ENCODE measurements around the gene TCEA2.

Gene TCEA2

DNA sequence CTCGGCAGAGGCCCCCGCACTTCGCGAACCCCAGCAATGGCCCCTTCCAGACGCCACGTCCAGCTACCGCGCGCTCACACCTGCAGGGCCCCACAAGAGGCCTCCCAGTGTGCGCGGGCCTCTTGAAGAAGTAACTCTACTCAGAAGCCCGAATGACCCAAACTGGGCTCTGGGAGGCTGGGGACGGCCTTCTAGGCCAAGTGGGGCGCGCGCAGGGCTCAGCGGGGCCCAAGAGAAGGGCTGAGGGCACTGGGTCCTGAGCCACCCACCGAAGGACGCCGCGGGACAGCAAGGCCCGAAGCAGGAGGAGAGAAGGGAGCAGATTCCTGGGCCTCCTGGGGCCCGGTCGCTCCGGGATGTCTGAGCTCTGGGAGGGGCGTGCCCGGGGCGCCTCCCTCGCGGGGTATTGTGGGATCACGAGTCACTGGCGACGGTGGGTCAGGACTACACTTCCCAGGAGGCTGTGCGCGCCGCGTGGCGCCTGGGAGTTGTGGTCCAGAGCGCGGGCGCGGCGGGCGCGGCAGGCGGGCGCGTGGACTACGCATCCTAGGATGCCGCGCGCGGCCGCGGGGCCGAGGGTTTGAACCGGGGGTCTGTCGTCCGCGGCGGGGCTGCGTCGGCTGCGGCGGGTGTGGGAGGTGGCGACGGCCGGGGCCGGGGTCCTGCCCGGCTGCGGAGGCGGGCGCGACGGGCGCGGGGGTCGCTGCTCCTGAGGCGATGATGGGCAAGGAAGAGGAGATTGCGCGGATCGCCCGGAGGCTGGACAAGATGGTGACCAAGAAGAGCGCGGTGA is at the start of gene TCEA2:
TCEA2 (plus strand) TSS at position 603 of the 793 bp plus-strand sequence; CDS start at position 718, 115 bp downstream.
- peak; percentile 92 for DNase-seq

DNA sequence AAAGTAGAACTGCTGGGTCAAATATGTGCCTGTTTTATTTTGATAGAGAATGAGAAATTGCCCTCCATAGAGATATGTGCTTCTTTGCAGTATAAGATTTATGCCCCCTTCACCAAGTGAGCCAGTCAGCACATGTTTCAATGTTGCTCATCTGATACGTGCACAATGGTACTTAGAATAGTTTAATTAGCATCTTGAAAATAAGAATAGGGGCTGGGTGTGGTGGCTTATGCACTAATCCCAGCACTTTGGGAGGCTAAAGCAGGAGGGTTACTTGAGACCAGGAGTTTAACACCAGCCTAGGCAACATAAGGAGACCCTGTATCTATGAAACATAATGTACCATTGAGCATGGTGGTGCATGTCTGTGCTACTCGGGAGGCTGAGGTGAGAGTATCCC is 47.4 kb upstream of the TCEA2 start:
- no peak for DNase-seq

DNA sequence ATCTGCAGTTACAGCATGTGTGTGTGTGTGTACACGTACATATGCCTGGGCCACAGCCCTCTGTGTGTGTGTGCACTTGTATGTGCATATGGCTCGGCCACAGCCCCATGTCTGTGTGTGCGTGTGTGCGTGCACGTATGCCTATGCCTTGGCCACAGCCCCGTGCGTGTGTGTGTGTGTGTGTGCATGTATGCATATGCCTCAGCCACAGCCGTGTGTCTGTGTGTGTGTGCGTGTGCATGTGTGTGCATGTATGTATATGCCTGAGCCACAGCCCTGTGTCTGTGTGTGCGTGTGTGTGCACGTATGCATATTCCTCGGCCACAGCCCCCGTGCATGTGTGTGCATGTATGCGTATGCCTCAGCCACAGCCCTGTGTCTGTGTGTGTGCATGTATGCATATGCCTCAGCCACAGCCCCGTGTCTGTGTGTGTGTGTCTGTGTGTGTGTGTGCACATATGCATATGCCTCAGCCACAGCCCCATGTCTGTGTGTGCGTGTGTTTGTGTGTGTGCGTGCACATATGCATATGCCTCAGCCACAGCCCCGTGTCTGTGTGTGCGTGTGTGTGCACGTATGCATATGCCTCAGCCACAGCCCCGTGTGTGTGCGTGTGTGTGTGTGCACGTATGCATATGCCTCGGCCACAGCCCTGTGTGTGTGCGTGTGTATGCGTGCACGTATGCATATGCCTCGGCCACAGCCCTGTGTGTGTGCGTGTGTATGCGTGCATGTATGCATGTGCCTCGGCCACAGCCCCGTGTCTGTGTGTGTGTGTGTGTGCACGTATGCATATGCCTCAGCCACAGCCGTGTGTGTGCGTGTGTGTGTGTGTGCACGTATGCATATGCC is 41.6 kb upstream of the TCEA2 start:
- DNase-seq: no peak

DNA sequence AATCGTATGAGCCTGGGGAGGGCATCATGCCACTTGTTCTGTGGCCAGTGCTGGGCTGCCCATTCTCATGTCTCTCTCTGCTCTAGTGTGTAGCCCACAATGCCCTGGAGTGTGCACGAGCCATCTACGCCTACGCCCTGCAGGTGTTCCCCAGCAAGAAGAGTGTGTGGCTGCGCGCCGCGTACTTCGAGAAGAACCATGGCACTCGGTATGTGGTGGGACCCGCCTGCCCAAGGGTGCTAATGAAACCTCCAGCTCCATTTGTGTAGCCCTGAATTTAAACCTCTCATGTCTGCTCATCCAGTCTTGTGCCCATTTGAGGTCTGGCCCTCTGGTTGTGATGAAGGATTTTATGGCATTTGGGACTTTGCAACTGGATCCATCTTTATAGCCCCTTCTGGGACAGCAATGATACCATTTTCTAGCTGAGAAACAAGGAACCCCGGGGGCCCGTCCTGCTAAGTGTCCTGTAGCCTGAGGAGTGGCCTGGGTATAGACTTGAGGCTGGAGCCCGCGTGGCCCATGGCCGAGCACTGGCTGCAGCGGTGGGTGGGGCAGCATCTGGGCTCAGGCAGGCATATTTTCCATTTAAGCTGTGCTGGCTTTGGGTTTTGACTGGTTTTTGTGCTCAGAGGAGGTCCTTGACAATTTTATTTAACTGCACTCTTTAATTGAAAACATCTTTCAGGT is 40.2 kb upstream of the TCEA2 start:
- no peak for DNase-seq

DNA sequence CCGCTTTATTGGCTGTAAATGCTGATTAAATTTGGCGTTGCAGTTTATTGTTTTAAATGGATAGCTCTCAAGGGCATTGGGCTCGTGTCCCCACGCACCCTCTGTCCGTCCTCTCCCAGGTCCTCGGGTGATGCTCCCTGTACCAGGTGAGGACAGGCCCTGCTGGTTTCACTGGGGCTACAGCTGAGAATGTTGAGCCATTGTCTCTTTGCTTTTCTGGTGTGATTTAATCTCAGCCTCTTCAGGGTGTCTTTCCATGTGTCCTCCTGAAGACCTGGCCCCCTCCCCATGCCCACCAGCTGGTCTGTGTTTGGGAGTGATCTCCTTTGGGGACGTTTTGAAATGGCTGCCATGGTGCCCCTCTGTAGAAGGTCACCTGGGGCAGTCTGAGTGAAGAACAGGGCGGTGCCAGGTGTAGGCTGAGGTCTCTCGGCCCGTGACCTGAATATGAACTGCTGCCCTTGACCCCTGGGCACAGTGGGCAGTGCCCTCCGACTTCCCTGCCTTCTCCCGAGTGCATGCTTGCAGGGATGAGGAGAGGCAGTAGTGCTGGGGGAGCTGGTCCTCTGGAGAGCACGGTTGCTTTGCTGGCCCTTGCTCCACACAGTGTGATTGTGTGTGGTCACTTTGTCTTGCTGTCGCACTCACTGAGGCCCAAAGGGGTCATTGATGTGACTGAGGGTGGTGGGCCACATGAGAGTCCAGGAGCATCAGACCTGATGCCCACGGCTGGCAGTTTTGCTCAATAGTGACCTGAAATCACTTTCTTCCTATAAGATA is 39.4 kb upstream of the TCEA2 start:
- DNase-seq: no peak

DNA sequence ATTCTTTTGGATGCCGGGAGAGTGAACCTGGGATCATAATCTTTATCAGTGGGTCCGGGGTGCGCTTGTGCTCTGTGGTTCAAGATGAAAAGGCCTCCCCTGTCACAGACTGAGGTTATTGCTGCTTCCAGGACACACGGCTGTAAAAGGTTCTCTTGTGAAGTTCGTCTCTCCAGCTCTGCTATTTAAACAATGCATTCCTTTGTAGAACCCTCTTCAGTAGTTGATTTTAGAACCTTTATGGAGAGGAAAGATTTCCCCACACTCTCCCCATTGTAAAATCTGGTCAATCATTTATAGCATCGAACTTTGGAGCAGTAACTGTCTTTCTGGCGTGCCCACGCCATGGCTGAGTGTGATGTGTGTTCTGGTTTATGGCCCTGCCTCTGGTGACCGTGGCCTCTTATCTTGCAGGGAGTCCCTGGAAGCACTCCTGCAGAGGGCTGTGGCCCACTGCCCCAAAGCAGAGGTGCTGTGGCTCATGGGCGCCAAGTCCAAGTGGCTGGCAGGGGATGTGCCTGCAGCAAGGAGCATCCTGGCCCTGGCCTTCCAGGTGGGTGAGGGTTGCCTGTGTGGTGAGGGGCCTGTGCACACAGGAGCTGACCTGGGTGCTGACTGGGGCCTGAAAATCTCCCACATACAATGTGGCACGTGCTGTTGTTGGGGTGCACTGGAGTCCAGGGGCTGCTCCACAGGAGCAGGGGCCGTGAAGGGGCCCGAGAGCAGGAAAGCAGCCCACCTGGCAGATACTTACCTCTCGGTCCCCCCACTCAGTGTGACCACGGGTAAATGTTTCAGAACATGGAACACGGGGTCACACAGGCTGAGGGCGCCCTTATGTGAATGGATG is 38.6 kb upstream of the TCEA2 start:
- DNase-seq: no peak

DNA sequence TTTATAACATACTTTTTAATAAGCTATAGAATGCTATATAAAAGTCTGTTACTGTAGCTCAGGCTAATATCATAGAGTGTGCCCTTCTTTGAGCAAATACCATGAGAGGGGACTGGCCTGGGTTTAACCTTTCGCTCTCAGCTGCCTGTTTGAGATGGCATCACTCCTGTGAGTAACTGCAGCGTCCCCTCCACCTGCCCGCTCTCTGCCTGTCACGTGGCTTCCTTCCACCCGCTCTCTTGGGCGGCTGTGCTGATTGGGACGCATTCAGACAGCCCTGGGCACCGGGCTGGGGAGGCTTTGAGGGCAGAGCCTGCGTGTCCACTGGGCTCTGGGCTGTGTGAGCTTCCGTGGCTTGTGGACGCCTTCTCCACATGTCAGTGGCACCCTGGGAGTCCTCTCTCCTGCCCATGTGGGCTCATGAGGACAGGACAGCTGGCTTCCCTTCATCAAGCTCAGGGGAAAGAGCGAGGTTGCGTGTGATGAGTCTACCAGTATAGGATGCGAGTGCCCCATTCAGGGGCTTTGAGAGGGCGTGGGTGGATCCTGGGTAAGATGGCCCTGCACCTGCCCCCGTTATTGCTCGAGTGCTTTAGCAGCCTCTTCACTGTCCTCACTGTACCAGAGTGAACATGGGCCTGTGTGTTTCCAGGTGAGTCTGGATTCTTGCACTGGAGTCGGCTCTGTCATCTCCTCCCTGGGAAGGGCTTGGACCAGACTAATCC is 37.7 kb upstream of the TCEA2 start:
- no peak for DNase-seq

DNA sequence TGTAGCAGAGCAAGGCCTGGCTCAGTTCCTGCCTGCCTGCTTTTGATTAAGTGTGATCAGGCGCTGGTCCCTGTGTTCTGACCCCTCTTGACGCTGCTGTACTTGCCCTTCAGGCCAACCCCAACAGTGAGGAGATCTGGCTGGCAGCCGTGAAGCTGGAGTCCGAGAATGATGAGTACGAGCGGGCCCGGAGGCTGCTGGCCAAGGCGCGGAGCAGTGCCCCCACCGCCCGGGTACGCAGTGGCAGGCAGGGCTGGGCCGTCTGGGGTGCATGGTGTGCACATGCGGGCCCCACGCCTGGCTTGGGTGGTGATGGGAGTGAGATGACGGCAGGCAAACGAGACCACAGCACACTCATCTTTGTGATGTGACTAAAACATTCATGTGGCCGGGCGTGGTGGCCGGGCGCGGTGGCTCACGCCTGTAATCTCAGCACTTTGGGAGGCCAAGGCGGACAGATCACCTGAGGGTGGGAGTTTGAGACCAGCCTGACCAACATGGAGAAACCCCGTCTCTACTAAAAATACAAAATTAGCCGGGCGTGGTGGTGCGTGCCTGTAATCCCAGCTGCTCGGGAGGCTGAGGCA is 37.1 kb upstream of the TCEA2 start:
- DNase-seq: no peak

DNA sequence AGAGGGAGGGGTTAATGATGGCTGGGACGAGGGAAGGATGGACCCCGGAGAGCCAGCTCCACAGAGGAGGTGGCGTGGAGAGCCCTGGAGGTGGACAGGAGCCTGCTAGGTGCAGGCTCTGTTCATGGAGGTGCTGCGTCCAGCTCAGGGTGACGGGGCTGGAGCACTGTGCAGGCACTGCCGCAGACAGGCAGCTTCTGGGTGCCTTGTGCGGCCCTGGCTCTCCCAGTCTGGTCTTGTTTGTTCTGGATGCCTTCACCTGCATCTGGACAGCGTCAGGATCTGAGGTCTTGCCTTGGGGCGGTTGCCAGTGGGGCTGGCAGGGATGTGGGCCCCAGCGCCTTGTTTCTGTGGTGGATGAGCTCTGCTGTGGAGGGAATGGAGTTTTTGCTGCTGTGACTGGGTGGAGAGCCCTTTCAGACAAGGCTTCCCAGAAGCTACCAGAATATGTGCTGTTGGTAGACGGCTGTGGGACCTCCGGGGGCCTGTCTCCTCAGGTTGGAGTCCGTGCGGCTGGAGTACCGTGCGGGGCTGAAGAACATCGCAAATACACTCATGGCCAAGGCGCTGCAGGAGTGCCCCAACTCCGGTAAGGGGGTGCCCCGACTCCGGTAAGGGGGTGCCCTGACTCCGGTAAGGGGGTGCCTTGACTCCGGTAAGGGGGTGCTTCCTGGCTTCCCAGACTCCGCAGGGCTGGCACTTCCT is 34.9 kb upstream of the TCEA2 start:
- DNase-seq: no peak

DNA sequence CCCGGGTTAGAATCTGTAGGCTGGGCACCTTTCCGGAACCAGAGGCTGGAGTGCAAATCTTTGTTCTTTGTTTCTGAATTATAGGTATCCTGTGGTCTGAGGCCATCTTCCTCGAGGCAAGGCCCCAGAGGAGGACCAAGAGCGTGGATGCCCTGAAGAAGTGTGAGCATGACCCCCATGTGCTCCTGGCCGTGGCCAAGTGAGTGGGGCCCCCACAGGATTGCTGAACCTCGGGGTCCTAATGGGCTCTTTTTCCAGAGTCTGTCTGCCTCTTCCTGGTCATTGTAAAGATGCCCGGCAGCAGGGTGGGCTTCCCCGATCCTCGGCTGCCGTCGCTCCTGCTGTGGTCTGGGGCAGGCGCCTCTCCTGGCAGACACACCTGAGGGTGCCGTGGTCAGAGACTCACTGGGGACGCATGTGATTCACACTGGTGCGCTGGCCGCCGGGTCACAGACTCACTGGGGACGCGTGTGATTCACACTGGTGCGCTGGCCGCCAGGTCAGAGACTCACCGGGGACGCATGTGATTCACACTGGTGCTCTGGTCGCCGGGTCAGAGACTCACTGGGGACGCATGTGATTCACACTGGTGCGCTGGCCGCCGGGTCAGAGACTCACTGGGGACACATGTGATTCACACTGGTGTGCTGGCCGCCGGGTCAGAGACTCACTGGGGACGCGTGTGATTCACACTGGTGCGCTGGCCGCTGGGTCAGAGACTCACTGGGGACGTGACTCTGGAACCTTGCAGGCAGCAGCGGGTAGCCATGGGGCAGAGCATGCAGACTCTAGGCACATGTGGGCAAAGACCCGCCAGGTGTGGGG is 33.5 kb upstream of the TCEA2 start:
- DNase-seq: no peak

DNA sequence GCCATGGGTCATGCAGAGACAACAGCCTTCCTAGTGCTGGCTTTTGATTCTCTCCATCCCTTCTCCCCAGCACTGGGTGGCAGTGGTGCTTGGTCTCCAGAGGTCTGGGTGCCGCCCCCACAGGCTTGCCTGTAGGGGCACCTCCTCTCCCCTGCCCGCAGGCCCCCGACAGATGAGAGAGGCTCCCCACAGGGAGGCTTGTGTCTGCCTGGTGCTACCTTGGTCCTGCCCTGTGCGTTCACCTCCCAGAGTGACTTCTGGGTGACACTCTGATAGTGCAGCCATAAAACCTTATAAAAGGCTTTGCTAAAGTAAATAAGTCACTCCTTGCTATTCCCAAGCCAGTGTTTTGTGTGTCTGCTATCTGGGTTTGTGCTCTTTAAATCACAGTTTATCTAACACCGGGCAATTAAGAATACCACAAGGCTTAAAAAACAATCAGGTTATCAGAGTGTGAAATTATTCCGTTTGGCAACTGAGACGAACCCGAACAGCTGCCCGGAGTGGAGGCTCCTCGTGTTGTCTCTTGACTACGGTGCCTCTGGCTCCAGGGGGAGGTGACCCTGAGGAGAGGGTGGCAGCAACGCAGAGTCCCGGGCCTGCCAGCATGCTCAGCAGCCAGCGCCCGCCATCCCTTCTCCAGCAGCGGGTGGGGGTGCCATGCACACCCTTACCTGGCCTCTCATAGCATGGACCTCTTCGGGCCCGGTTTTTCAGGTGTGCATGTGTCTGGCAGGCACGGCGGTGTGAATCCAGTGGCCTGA is 32.4 kb upstream of the TCEA2 start:
- no peak for DNase-seq

DNA sequence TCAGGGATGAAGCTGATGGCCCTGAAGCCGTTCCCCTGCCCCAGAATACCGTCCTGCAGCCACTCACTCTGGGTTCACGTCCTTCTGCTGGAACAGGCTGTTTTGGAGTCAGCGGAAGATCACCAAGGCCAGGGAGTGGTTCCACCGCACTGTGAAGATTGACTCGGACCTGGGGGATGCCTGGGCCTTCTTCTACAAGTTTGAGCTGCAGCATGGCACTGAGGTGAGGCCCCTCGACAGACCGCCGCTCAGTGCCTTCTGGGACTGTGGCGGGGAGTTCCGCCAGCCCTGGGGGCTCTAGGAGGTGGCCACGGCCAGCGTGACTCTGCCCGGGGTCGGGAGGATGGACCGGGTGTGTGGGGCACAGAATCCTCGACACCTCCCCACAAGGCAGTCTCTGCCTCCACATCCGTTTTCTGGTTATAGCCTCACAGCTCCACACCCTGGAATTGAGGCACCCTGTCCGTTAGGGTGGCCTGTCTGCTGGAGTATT is 31.1 kb upstream of the TCEA2 start:
- no peak for DNase-seq

DNA sequence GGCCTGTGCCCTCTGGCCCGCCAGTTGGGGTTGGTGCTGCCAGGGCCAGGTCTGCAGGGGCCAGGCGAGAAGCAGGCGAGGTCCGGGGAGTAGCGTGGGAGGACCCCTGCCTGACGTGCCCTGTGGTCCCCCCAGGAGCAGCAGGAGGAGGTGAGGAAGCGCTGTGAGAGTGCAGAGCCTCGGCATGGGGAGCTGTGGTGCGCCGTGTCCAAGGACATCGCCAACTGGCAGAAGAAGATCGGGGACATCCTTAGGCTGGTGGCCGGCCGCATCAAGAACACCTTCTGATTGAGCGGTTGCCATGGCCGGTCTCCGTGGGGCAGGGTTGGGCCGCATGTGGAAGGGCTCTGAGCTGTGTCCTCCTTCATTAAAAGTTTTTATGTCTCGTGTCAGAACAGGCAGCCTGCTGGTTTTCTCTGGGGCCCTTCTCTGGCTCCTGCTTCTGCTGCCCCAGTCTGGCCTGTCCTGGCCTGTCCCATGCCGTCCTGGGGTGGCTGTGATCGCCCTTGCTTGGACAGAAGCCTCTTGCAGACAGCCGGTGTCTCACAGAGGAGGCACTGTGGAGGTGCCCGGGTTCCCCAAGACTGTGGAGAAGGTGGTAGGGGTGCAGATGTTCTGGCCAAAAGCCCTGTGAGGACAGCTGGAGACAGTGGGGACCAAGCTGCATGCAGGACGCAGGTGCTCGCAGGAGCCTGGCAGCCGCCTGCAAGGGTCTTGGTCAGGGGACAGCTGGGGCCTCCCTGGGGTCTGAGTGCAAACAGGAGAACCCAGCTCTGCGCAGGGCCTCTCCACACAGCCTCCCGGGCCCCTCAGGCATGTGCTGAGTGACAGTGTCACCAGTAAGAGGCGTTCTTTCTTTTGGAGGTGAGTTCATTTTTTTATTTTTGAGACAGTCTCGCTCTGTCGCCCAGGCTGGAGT is 30.0 kb upstream of the TCEA2 start:
- no peak for DNase-seq

DNA sequence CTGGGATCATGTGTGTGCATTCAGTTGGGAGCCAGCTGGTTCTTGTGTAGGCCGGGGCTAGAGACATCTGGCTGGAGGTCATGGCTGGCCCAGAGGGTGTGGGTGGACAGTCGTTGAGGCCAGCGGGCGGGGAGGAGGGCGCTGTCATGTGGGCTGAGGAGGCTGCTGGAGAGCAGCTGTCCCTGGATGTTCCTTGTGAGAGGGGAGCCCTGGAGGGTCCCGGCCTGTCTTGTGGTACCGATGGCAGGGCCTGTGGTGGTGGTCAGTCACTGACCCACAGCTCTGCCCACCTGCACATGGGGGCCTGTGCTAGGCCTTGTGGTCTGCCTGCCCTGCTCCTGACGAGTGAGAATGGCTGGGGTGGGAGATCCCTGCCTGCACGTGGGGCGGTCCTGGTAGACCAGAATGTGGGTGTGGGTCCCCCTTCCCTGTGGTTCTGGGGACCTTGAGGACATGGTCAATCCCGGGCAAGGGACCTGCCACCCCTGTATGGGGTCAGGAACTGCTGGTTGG is 29.0 kb upstream of the TCEA2 start:
- DNase-seq: no peak

DNA sequence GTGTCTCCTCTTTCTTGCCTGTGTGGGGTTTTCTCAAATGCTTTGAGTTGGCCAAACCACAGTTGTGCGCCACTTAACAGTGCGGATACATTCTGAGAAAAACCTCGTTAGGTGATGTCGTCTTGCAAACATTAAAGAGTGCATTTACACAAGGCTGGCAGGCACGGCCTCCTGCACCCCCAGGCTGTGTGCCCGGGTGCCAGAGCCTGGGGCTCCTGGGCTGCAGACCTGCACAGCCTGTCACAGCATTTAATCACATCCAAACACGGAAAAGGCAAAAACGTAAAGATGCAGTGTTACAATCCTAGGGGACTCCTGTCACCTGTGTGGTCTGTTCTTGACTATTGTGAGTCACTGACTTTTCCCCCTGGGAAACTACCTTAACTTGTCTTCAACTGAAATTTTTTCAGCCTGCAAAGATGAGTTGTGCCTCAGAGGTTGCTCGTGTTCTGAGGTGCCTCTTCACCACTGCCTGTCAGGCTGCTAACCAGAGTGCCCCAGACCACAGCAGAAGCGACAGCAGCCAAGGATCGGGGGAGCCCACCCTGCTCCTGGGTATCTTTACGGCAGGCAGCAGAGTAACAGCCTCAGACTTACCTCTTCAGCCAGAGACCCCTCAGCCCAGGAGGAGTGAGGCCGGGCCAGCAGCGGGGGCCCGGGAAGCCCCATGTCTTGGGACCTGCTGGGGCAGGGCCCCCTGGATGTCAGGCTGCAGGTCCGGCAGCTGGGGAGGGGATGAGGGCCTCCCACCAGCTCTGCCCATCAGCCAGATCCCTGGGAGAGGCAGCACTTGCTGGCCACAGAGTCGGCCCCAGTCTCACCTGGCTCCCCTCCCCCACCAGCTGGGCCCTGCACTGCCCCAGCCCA is 27.7 kb upstream of the TCEA2 start:
- no peak for DNase-seq

DNA sequence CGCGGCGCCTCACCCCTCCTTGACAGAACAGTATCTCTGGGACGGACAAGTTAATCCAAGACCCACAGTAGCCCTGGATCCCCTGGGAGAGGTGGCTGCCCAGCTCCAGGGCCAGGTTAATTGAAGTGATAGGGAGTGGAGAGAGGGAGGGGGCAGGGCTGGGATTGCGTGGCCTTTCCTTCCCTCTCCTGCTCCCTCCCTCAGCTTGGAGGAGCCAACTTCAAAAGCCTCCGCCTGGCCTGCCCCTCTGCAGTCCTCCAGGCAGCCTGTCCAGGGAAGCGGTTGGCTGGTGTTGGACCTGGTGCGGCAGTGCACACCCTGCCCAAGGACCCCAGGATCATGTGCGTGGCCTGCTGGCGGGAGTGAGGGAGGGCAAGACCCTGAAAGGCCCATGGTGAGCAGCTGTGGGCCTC is 27.1 kb upstream of the TCEA2 start, which contains the start of gene C20orf204:
C20orf204 (plus strand) TSS at position 250 of the 413 bp plus-strand sequence; CDS start at position 392, 142 bp downstream.
- DNase-seq: no peak
